HFF-Myc (cell line): ENCODE results near the gene ECM1.

Source experiments
- DNase-seq: peaks from one replicate; pipeline ENCODE4 v3.0.0-alpha.2; 2011; ENCODE audit warnings: low read depth; ENCODE audit errors: extremely low read depth
- H3K4me3 ChIP-seq: replicated peaks from 2 replicates; pipeline ENCODE4 v1.5.1; 2011; ENCODE audit warnings: low read depth, mild to moderate bottlenecking, control low read depth, low read length
- CTCF ChIP-seq: IDR thresholded peaks from 2 replicates; pipeline ENCODE4 v1.5.1; 2012; ENCODE audit warnings: mild to moderate bottlenecking, low read depth, low read length, control low read depth; ENCODE audit errors: missing control alignments

Gene ECM1

GRCh38 chr1:150537732-150538684 is 30.1 kb downstream of the ECM1 start:
- no peak for DNase-seq
- H3K4me3 ChIP-seq = no peak overlapping the region
- TF ChIP-seq CTCF = no peak

GRCh38 chr1:150543500-150544143 is 35.7 kb downstream of the ECM1 start:
- TF ChIP-seq CTCF = no peak
- DNase-seq = no peak
- no peak overlapping the region for H3K4me3 ChIP-seq

- DNase-seq = no peak
- H3K4me3 ChIP-seq = no peak overlapping the region
- no peak for TF ChIP-seq CTCF
Observed at GRCh38 chr1:150544204-150544603, 36.3 kb downstream of the ECM1 start.

GRCh38 chr1:150545486-150546032 is 37.6 kb downstream of the ECM1 start:
- H3K4me3 ChIP-seq = no peak overlapping the region
- no peak for DNase-seq
- TF ChIP-seq CTCF = no peak

GRCh38 chr1:150546294-150546937 is 38.5 kb downstream of the ECM1 start:
- TF ChIP-seq CTCF = no peak
- H3K4me3 ChIP-seq = no peak overlapping the region
- no peak for DNase-seq

GRCh38 chr1:150548324-150548631 is 40.4 kb downstream of the ECM1 start:
- DNase-seq = no peak
- peak overlapping the region; percentile 42 for H3K4me3 ChIP-seq
- no peak for TF ChIP-seq CTCF
